Activated naive CD4-positive, alpha-beta T cell treated with anti-CD3 and anti-CD28 coated beads for 36 hours (primary cell): ENCODE results near the gene CSTPP1. TPM values are rescaled to one million over a fixed set of nuclear protein-coding genes. Genes with fewer than 3 reads are reported as not detected.

ENCODE experiments used
- CTCF ChIA-PET: fragments of 350-600 bp; sonication (Branson Sonifier 250); formaldehyde crosslinking; loops from one replicate; lab custom pipeline; 2021; ENCODE audit warnings: antibody characterized with exemption; lab: Charles Lee
- DNase-seq: peaks from one replicate; pipeline ENCODE4 v3.0.0-alpha.2; 2020
- H3K27ac Mint-ChIP-seq: one replicate; pipeline ENCODE4 v1.8.0; 2021; ENCODE audit warnings: mild to moderate bottlenecking, mixed read lengths
- H3K27me3 Mint-ChIP-seq: one replicate; pipeline ENCODE4 v1.8.0; 2021; ENCODE audit warnings: low read depth, mixed read lengths
- H3K36me3 Mint-ChIP-seq: one replicate; pipeline ENCODE4 v1.8.0; 2021; ENCODE audit warnings: low read depth, mixed read lengths
- H3K4me1 Mint-ChIP-seq: one replicate; pipeline ENCODE4 v1.8.0; 2021; ENCODE audit warnings: low read depth, mixed read lengths
- H3K4me3 Mint-ChIP-seq: one replicate; pipeline ENCODE4 v1.8.0; 2021; ENCODE audit warnings: mild to moderate bottlenecking, moderate library complexity, mixed read lengths
- H3K9me3 Mint-ChIP-seq: one replicate; pipeline ENCODE4 v1.8.0; 2021; ENCODE audit warnings: mixed read lengths
- intact Hi-C: fragments of 100-400 bp; cut with micrococcal nuclease; formaldehyde crosslinking; loops from one replicate; pipeline ENCODE4 v1.15.1; 2023
- total RNA-seq, 2 experiments: library from RNA; stranded (reverse); gene quantifications; one replicate each; pipeline ENCODE4 v1.2.3, GENCODE V29; 2021

CSTPP1 gene
- total RNA-seq, 2 experiments from 2014 or later: 14.0 TPM

DNA sequence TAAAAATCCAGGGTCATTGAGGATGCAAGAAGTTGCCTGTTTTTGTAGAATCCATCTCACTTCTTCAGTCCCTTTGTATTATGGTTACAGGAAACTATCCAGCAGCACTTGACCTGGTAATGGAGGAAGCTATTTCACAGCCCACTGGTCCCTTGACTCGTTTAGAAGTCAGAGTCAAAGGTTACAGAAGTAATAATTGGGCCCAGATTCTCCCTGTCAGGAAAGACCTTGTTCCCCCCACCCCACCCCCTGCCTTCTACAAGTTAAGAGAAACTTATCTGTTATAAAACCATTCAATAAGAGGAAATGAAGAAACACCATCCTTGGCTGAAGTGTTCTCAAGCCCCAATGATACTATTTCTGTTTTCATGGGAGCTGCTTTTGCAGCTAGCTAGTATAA is 65.8 kb downstream of the CSTPP1 start:
- no peak overlapping the region for H3K4me3 Mint-ChIP-seq
- H3K27me3 Mint-ChIP-seq: no peaks in the 10 kb centered on the region
- peaks cover 3% of the 10 kb centered on the region for H3K36me3 Mint-ChIP-seq
- H3K27ac Mint-ChIP-seq: no peak overlapping the region
- H3K4me1 Mint-ChIP-seq: peaks cover 32% of the 10 kb centered on the region
- CTCF ChIA-PET: interaction anchor here (0.6 to 0.8 kb wide), 2 partner anchors 150 to 392 kb away, joined by 3 to 4 read pairs; no protein-coding TSS in a partner anchor
- intact Hi-C loops: no loop called here
- DNase-seq: no peak
- no peaks in the 10 kb centered on the region for H3K9me3 Mint-ChIP-seq

DNA sequence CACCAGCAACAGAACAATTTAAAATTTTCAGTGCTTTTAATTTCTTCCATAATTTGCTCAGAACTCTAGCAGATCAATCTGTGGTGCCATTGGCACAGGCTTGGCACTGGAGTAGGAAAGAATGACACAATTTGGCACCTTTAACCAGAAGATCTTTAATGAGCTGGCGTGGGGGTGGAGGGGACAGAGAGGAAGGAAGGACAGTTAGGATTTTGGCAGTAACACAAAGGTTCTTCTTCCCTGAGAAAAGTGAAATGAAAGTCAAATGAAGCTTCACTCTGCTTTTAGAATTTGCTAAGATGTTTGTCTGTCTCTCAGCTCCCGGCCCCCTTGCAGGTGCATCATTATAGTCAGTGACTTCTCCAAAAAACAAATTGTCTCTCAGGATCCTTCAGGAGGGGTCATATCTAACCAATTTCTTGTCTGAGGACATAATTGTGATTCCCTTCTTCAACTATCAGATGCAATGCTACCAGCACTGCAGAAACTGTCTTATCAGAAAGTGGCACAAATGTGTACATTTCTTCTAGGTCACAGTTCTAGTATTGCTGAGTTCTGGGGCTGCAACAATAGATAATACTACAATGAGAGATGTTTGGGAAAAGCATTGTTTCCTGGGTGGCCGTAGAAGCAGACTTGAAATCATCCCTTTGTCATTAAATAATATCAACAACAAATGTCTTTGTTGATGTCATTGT is 66.8 kb downstream of the CSTPP1 start:
- Mint-ChIP-seq H3K9me3 (no peaks in the 10 kb centered on the region), H3K4me3 (no peak overlapping the region), H3K4me1 (peaks cover 32% of the 10 kb centered on the region), H3K27ac (no peak overlapping the region), H3K36me3 (no peaks in the 10 kb centered on the region), H3K27me3 (no peaks in the 10 kb centered on the region)
- peak; percentile 70 for DNase-seq
- CTCF ChIA-PET: interaction anchor here (0.6 to 0.8 kb wide), 2 partner anchors 149 to 290 kb away, joined by 3 to 4 read pairs; no protein-coding TSS in a partner anchor
- intact Hi-C loops: no loop called here

DNA sequence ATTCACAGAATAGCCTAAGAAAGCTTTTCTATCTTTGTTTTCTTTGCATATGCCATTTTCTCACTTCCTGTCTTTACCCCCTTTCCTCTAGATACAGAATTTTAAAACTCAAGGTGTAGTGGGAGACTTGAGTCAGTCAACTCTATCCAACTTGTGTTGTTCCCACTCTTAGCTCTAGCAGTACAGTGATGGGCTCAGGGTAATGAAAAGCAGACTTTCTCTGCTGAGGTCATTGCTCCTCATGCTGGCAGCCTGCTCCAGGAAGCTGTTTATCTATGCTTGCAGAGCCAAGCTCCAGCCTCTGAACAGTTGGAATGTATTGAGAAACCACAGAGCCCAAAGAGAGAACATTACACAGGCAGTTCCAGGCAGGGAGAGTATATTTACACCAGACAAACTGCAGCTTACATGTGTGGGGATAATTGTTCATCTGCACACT is 68.1 kb downstream of the CSTPP1 start:
- no peaks in the 10 kb centered on the region for H3K27me3 Mint-ChIP-seq
- DNase-seq: peak; percentile 18
- CTCF ChIA-PET: interaction anchor here (0.7 kb wide), 1 partner anchor 149 kb away, joined by 3 read pairs; no protein-coding TSS in a partner anchor
- H3K4me3 Mint-ChIP-seq: no peak overlapping the region
- H3K27ac Mint-ChIP-seq: no peak overlapping the region
- intact Hi-C loops: no loop called here
- peaks cover 32% of the 10 kb centered on the region for H3K4me1 Mint-ChIP-seq
- H3K36me3 Mint-ChIP-seq: peaks cover 2% of the 10 kb centered on the region
- H3K9me3 Mint-ChIP-seq: no peaks in the 10 kb centered on the region

DNA sequence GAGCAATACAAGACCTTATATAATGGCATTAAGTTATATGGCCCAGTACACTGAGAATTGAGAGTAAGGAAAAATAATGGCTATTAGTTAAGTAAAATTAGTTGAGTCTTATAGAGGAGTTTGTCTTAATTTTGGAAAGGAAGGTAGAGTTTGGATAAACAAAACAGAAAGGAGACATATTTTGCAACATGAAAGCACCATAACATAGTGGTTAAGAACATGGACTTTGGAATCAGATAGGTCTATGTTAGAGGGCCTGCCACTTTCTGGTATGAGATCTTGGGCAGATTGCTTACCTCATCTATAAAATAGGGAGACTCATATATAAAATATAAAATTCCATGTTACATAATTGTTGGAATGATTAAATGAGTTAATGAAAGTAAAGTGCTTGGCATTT is 68.9 kb downstream of the CSTPP1 start:
- CTCF ChIA-PET: interaction anchor here (1.1 to 1.7 kb wide), 2 partner anchors 8 to 148 kb away, joined by 3 to 5 read pairs; no protein-coding TSS in a partner anchor
- H3K36me3 Mint-ChIP-seq: peaks cover 3% of the 10 kb centered on the region
- H3K27ac Mint-ChIP-seq: no peak overlapping the region
- H3K4me1 Mint-ChIP-seq: peaks cover 32% of the 10 kb centered on the region
- DNase-seq: no peak
- intact Hi-C loops: no loop called here
- no peaks in the 10 kb centered on the region for H3K27me3 Mint-ChIP-seq
- no peak overlapping the region for H3K4me3 Mint-ChIP-seq
- no peaks in the 10 kb centered on the region for H3K9me3 Mint-ChIP-seq

DNA sequence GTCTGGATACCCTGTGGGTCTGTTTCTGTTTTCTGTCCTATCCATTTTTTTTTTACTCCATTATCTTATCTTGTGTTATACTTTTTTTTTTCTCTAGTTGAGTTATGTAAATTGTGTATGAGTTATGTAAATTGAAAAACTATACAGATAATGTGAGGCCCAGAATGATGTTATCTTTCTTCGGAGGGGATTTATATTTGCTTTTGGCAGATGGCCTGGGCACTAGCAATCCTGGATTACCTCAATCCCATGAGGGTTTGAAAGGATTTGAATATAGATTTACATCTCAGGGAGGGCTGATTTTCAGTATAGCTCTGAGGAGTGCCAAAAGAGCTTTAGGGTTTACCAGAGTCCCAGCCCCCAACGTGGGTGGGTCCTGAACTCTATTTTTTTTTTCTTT is 71.0 kb downstream of the CSTPP1 start:
- Mint-ChIP-seq H3K36me3 (peaks cover 3% of the 10 kb centered on the region), H3K27me3 (no peaks in the 10 kb centered on the region), H3K4me3 (no peak overlapping the region), H3K27ac (no peak overlapping the region), H3K9me3 (no peaks in the 10 kb centered on the region), H3K4me1 (peaks cover 21% of the 10 kb centered on the region)
- DNase-seq: no peak
- intact Hi-C loops: no loop called here
- CTCF ChIA-PET: interaction anchor here (0.6 kb wide), 1 partner anchor 154 kb away, joined by 3 read pairs; no protein-coding TSS in a partner anchor

DNA sequence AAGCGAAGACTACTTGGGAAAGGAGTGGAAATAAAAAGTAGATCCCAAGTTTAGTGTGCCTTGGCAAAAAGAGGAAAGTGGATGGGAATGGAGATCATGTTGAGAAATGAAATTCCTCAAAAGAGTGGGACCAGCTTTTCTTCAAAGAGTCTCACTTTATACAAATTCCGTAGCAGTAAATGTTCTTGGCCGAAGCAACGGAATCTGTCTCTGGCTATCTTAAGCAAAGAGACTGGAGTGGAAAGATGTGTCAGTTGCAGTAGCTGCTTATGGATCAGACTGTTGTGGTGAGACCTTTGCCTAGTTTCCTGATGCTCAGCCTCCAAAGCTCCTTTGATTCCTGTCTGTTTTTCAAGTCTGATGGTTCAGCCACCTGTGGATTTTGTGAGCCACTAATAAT is 73.6 kb downstream of the CSTPP1 start:
- intact Hi-C loops: no loop called here
- DNase-seq: no peak
- H3K36me3 Mint-ChIP-seq: peaks cover 3% of the 10 kb centered on the region
- H3K4me1 Mint-ChIP-seq: no peaks in the 10 kb centered on the region
- no peak overlapping the region for H3K4me3 Mint-ChIP-seq
- H3K9me3 Mint-ChIP-seq: no peaks in the 10 kb centered on the region
- H3K27ac Mint-ChIP-seq: no peak overlapping the region
- no peaks in the 10 kb centered on the region for H3K27me3 Mint-ChIP-seq
- CTCF ChIA-PET: no interaction called here

DNA sequence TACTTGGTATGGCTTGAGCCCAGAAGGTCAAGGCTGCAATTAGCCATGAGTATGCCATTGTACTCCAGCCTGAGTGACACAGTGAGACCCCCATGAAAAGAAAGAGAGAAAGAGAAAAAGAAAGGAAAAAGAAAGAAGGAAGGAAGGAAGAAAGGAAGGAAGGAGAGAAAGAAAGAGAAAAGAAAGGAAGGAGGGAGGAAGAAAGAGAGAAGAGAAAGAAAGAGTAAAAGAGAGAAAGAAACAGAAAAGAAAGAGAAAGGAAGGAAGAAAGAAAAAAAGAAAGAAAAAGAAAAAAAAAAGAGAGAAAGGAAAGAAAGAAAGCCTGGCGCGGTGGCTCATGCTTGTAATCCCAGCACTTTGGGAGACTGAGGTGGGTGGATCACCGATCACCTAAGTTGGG is 77.5 kb downstream of the CSTPP1 start:
- no peak for DNase-seq
- Mint-ChIP-seq H3K9me3 (no peaks in the 10 kb centered on the region), H3K4me3 (no peak overlapping the region), H3K27ac (no peak overlapping the region), H3K27me3 (no peaks in the 10 kb centered on the region), H3K4me1 (no peaks in the 10 kb centered on the region), H3K36me3 (peaks cover 1% of the 10 kb centered on the region)
- CTCF ChIA-PET: no interaction called here
- intact Hi-C loops: no loop called here

DNA sequence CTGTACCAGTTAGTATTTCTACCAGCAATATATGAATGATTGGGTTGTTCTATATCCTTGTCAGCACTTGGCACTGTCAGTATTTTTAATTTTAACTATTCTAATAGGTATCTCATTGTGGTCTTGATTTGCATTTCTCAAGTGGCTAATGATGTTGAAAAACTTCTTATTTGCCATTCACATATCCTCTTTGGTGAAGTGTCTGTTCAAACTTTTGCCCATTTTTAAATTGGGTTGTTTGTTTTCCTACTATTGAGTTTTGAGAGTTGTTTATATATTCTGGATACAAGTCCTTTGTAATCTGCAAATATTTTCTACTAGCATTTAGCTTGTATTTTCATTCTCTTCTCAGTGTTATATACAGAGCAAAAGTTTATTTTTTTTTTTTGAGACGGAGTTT is 82.1 kb downstream of the CSTPP1 start:
- intact Hi-C loops: no loop called here
- DNase-seq: no peak
- Mint-ChIP-seq H3K27ac (no peak overlapping the region), H3K4me3 (no peak overlapping the region), H3K27me3 (no peaks in the 10 kb centered on the region), H3K36me3 (no peaks in the 10 kb centered on the region), H3K9me3 (no peaks in the 10 kb centered on the region), H3K4me1 (no peaks in the 10 kb centered on the region)
- CTCF ChIA-PET: interaction anchor here (1.1 kb wide), 1 partner anchor 12 kb away, joined by 3 read pairs; no protein-coding TSS in a partner anchor

DNA sequence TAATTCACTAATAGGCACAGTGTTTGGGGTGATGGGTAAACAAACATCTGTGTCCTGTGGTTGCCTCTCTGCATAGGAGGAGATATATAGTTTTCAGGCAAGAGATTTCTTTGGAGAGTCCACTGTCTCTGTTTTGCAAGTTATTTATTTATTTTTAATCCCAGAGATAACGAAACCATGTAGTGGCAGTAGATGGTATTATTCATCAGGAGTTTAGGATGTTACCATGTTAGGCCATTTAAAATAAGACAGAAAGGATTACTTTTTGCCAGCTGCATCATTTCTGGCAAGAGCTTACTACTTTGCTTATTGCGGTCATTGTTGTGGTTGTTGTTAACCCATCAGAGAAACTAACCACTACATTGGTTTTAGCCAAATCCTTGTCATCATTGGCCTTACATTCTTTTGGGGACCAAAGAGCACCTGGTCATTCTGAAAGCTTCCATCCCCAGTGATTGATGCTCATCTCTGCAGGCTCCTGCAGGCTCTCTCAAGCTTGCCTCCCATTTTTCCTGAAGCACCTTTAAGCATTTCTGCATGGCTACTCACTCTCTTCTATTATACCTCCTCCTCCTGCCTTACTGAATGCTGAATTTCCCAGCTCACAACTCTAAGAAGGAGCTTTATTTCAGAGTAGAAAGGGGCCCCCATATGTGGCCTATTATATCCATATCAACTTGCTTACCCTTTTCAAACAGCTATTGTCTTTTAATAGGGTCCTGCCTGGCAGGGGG is 84.4 kb downstream of the CSTPP1 start:
- CTCF ChIA-PET: interaction anchor here (0.7 to 1.2 kb wide), 2 partner anchors 107 to 133 kb away, joined by 3 read pairs; no protein-coding TSS in a partner anchor
- H3K27me3 Mint-ChIP-seq: no peaks in the 10 kb centered on the region
- intact Hi-C loops: no loop called here
- H3K27ac Mint-ChIP-seq: no peak overlapping the region
- H3K4me3 Mint-ChIP-seq: no peak overlapping the region
- no peaks in the 10 kb centered on the region for H3K4me1 Mint-ChIP-seq
- H3K36me3 Mint-ChIP-seq: no peaks in the 10 kb centered on the region
- DNase-seq: no peak
- H3K9me3 Mint-ChIP-seq: no peaks in the 10 kb centered on the region

DNA sequence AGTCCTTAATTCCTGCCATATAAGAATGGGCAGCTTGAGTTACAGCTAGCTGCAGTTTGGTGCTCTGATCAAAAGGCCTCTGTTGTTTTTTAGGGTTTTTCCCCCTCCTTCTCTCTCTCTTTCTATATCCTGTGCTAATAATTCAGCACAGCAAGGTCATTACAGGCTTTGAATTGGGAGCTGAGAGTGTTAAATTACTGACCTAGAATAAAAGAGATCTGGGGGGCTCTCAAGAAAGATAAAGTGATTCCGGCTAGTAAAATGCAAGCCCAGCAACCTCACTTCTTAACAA is 84.9 kb downstream of the CSTPP1 start:
- intact Hi-C loops: no loop called here
- no peak overlapping the region for H3K27ac Mint-ChIP-seq
- CTCF ChIA-PET: interaction anchor here (0.7 to 1.2 kb wide), 2 partner anchors 106 to 132 kb away, joined by 3 read pairs; no protein-coding TSS in a partner anchor

DNA sequence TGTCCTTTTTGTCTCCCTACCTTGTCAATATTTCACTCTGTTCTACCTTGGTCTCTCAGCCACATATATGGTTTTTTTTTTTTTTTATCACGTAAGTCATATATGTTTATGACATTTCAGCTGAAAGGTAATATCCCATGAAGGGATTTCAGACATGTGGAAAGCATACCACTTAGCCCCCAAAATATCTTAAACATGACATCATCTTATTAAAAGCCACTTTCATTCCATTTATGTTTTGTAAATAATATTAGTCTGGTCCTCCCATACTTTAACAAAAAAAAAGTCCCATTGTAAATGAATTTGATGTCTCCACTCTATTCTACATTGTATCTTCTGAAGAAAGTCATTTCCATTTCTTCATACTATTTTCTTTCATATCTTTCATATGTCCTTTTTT is 85.4 kb downstream of the CSTPP1 start:
- Mint-ChIP-seq H3K4me1 (no peaks in the 10 kb centered on the region), H3K9me3 (no peaks in the 10 kb centered on the region), H3K4me3 (no peak overlapping the region), H3K36me3 (no peaks in the 10 kb centered on the region), H3K27me3 (no peaks in the 10 kb centered on the region), H3K27ac (no peak overlapping the region)
- no peak for DNase-seq
- CTCF ChIA-PET: interaction anchor here (1.2 kb wide), 1 partner anchor 132 kb away, joined by 3 read pairs; no protein-coding TSS in a partner anchor
- intact Hi-C loops: no loop called here

More for the DNA sequence above, 84.9 kb downstream of the CSTPP1 start:
- no peaks in the 10 kb centered on the region for H3K4me1 Mint-ChIP-seq
- no peaks in the 10 kb centered on the region for H3K36me3 Mint-ChIP-seq
- no peak overlapping the region for H3K4me3 Mint-ChIP-seq
- no peaks in the 10 kb centered on the region for H3K9me3 Mint-ChIP-seq
- H3K27me3 Mint-ChIP-seq: no peaks in the 10 kb centered on the region
- DNase-seq: no peak

DNA sequence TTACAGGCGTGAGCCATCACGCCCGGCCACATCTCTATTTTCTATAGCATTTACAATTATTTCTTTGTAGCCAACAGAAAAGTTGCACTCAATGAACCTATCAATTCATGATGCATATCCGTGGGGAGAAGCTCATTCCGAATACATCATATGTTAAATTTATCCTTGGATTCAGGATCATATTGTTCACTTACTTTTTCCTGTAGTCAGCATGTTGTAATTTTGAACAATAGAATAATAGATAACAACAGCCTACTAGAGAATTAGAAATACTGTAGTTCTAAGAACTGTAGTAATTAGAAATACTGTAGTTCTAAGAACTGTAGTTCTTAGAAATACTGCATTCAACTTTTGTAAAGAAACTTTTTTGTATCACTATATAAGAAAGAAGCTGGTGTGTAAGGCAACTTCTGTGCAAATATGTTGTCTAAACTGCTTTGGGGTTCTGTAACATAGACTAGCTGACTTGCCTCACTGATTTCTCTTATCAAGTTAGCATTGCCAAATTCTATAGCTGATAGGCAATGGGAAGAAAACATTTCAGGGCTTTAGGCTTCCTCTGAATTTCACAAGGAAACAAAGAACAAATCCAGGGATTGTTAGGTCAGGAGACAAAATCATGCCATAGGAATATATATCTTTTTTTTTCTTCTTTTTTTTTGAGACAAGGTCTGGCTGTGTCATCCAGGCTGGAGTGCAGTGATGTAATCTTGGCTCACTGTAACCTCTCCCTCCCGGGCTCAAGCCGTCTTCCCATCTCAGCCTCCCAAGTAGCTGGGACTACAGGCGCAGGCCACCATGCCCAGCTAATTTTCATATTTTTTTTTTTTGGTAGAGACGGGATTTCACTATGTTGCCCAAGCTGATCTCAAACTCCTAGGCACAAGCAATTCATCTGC is 91.9 kb downstream of the CSTPP1 start:
- H3K36me3 Mint-ChIP-seq: no peaks in the 10 kb centered on the region
- H3K9me3 Mint-ChIP-seq: no peaks in the 10 kb centered on the region
- no peaks in the 10 kb centered on the region for H3K4me1 Mint-ChIP-seq
- no peaks in the 10 kb centered on the region for H3K27me3 Mint-ChIP-seq
- CTCF ChIA-PET: no interaction called here
- intact Hi-C loops: no loop called here
- H3K4me3 Mint-ChIP-seq: no peak overlapping the region
- H3K27ac Mint-ChIP-seq: no peak overlapping the region
- no peak for DNase-seq
